IMR-90 (cell line): ENCODE results near the gene DEFB131A. TPM values are rescaled to one million over a fixed set of nuclear protein-coding genes. Genes with fewer than 3 reads are reported as not detected.
"Not testable (repeated sequence)": the region's sequence is repeated elsewhere in the genome, so short reads cannot be mapped to it uniquely, and the experiment has no call there.

Experiments used
- ATAC-seq: fragments of 200-7000 bp; cut with Tn5 transposase; 2 replicates; pipeline ENCODE4 v1.9.1; 2020; ENCODE audit warnings: low read depth, mild to moderate bottlenecking, moderate library complexity
- BruUV-seq: library from RNA; stranded (reverse); fragments of 400-500 nt; replicated peaks from 2 replicates; lab custom pipeline; 2021; lab: Mats Ljungman, UMichigan
- CTCF ChIA-PET: fragments of 300-600 bp; formaldehyde crosslinking; extraction: SDS; loops from one replicate; lab custom pipeline; 2021; ENCODE audit warnings: antibody characterized with exemption; lab: Yijun Ruan, JAX
- POLR2A ChIA-PET: fragments of 300-600 bp; sonication (Branson Sonifier 250); formaldehyde crosslinking; loops from one replicate; lab custom pipeline; 2022; ENCODE audit warnings: antibody characterized with exemption; ENCODE audit not compliant: unreplicated experiment; lab: Charles Lee
- DNase-seq: peaks from one replicate; pipeline ENCODE4 v3.0.0; 2013
- H2AFZ ChIP-seq: replicated peaks from 2 replicates; pipeline ENCODE3; 2013; ENCODE audit warnings: low read length, mild to moderate bottlenecking; ENCODE audit not compliant: poor library complexity
- H2AK5ac ChIP-seq: 2 replicates; pipeline ENCODE4 v1.6.1; 2013; ENCODE audit warnings: low read depth, low read length, inconsistent platforms
- H2AK9ac ChIP-seq: replicated peaks from 2 replicates; pipeline ENCODE3; 2013; ENCODE audit warnings: mild to moderate bottlenecking, low read depth, low read length, moderate library complexity; ENCODE audit not compliant: poor library complexity
- H2BK120ac ChIP-seq: 2 replicates; pipeline ENCODE4 v1.6.1; 2013; ENCODE audit warnings: low read depth, low read length, inconsistent platforms
- H2BK15ac ChIP-seq: 3 replicates; pipeline ENCODE4 v1.6.1; 2013; ENCODE audit warnings: low read depth, low read length, inconsistent platforms
- H2BK20ac ChIP-seq: 2 replicates; pipeline ENCODE4 v1.6.1; 2013; ENCODE audit warnings: low read depth, mild to moderate bottlenecking, inconsistent platforms, low read length, moderate library complexity
- H2BK5ac ChIP-seq: 2 replicates; pipeline ENCODE4 v1.6.1; 2013; ENCODE audit warnings: mild to moderate bottlenecking, low read depth, low read length, inconsistent platforms; ENCODE audit not compliant: poor library complexity, severe bottlenecking
- H3K14ac ChIP-seq: replicated peaks from 2 replicates; pipeline ENCODE4 v1.6.1; 2013; ENCODE audit warnings: low read depth, low read length, inconsistent platforms
- H3K18ac ChIP-seq: 2 replicates; pipeline ENCODE4 v1.6.1; 2013; ENCODE audit warnings: low read depth, low read length, control low read depth
- H3K23ac ChIP-seq: 2 replicates; pipeline ENCODE4 v1.6.1; 2013; ENCODE audit warnings: low read depth, low read length, inconsistent platforms
- H3K27ac ChIP-seq: 2 replicates; pipeline ENCODE4 v1.5.1; 2013; ENCODE audit warnings: mild to moderate bottlenecking, control low read depth, low read length; ENCODE audit not compliant: insufficient read depth
- H3K27me3 ChIP-seq: 2 replicates; pipeline ENCODE4 v1.6.1; 2013; ENCODE audit warnings: low read length; ENCODE audit not compliant: control insufficient read depth, insufficient read depth
- H3K36me3 ChIP-seq: 2 replicates; pipeline ENCODE4 v1.6.1; 2013; ENCODE audit warnings: low read length, mixed read lengths; ENCODE audit not compliant: control insufficient read depth, insufficient read depth
- H3K4ac ChIP-seq: 2 replicates; pipeline ENCODE4 v1.6.1; 2013; ENCODE audit warnings: low read depth, low read length, inconsistent platforms
- H3K4me1 ChIP-seq: 2 replicates; pipeline ENCODE4 v1.6.1; 2013; ENCODE audit warnings: low read length, mixed read lengths; ENCODE audit not compliant: control insufficient read depth, insufficient read depth
- H3K4me2 ChIP-seq: 2 replicates; pipeline ENCODE4 v1.6.1; 2013; ENCODE audit warnings: low read depth, mild to moderate bottlenecking, control low read depth, low read length, moderate library complexity
- H3K4me3 ChIP-seq: 2 replicates; pipeline ENCODE4 v1.5.1; 2013; ENCODE audit warnings: low read depth, mild to moderate bottlenecking, control low read depth, low read length, moderate library complexity; ENCODE audit not compliant: insufficient read depth
- H3K56ac ChIP-seq: 2 replicates; pipeline ENCODE4 v1.6.1; 2013; ENCODE audit warnings: low read length, inconsistent platforms; ENCODE audit not compliant: insufficient read depth; ENCODE audit errors: extremely low read depth
- H3K79me1 ChIP-seq, 2 experiments: 2 replicates each; pipeline ENCODE4 v1.6.1; 2013; ENCODE audit warnings: low read length in 2 of 2, inconsistent platforms in 1 of 2, low read depth in 1 of 2
- H3K9ac ChIP-seq: 2 replicates; pipeline ENCODE4 v1.6.1; 2013; ENCODE audit warnings: low read depth, low read length, control low read depth
- H3K9me1 ChIP-seq: 2 replicates; pipeline ENCODE4 v1.6.1; 2013; ENCODE audit warnings: low read length, inconsistent platforms; ENCODE audit not compliant: insufficient read depth
- H3K9me3 ChIP-seq: 2 replicates; pipeline ENCODE4 v1.6.1; 2013; ENCODE audit warnings: low read length; ENCODE audit not compliant: control insufficient read depth, insufficient read depth
- H4K20me1 ChIP-seq: 2 replicates; pipeline ENCODE4 v1.6.1; 2013; ENCODE audit warnings: low read length, inconsistent platforms; ENCODE audit not compliant: insufficient read depth
- H4K5ac ChIP-seq: 2 replicates; pipeline ENCODE4 v1.6.1; 2013; ENCODE audit warnings: mild to moderate bottlenecking, low read depth, low read length, control low read depth
- H4K8ac ChIP-seq, 2 experiments: 2 replicates each; pipeline ENCODE4 v1.6.1; 2013; ENCODE audit warnings: low read depth in 2 of 2, low read length in 2 of 2, control low read depth in 1 of 2, inconsistent platforms in 1 of 2
- H4K91ac ChIP-seq: 2 replicates; pipeline ENCODE4 v1.6.1; 2013; ENCODE audit warnings: low read depth, low read length, inconsistent platforms; ENCODE audit not compliant: insufficient read depth
- WGBS, 2 experiments: methylation state at CpG; one replicate each; pipeline versions ENCODE4 v1.1.5 to v1.1.7; 2013; ENCODE audit warnings: missing lambda C conversion rate in 2 of 2; ENCODE audit not compliant: insufficient read length in 1 of 2; ENCODE audit errors: extremely low coverage in 2 of 2; 5-methylcytosine and 5-hydroxymethylcytosine counted together
- dilution Hi-C: fragments of 300-500 bp; cut with HindIII; formaldehyde crosslinking; loops from one replicate; pipeline ENCODE4 v1.14.3; 2018; ENCODE audit warnings: low sequenced_read_pairs; ENCODE audit not compliant: unreplicated experiment
- in situ Hi-C: fragments of 300-500 bp; cut with MboI; formaldehyde crosslinking; loops from 3 replicates; pipeline ENCODE4 v1.14.3; 2019; ENCODE audit warnings: low sequenced_read_pairs, inconsistent platforms, mixed read lengths
- intact Hi-C: fragments of 100-400 bp; cut with micrococcal nuclease; formaldehyde crosslinking; loops from 2 replicates; pipeline ENCODE4 v1.10.0; 2022
- polyA plus RNA-seq, 3 experiments: library from polyadenylated mRNA; depleted of rRNA; stranded (reverse); fragments of >200 nt; gene quantifications; 2 replicates each; pipeline ENCODE4 v1.2.3, GENCODE V29; 2012; ENCODE audit warnings: low replicate concordance in 1 of 3
- total RNA-seq: library from RNA; depleted of rRNA; stranded (reverse); fragments of >200 nt; gene quantifications from 2 replicates; pipeline ENCODE4 v1.2.3, GENCODE V29; 2012

Gene DEFB131A
- total and polyA plus RNA-seq, 2 of the 4 experiments (the other 2 are of a cell fraction) = not detected

- H2AK9ac ChIP-seq, dilution Hi-C loops, in situ Hi-C loops, H3K79me1 ChIP-seq, H3K9me3 ChIP-seq, H3K4ac ChIP-seq, H4K91ac ChIP-seq, H3K4me2 ChIP-seq, H3K23ac ChIP-seq, ATAC-seq, H3K56ac ChIP-seq, DNase-seq, BruUV-seq, H3K18ac ChIP-seq, H2BK20ac ChIP-seq, H3K9me1 ChIP-seq, H3K14ac ChIP-seq, H2AK5ac ChIP-seq, H3K4me3 ChIP-seq, H2AFZ ChIP-seq, POLR2A ChIA-PET, H3K27me3 ChIP-seq, H3K27ac ChIP-seq, CTCF ChIA-PET, H4K8ac ChIP-seq, H2BK15ac ChIP-seq, H2BK120ac ChIP-seq, H4K5ac ChIP-seq, H4K20me1 ChIP-seq, H3K4me1 ChIP-seq, H2BK5ac ChIP-seq, H3K36me3 ChIP-seq, intact Hi-C loops, H3K9ac ChIP-seq: not testable (repeated sequence)
- no CpG with 5 or more reads among the region's 4 CpGs for WGBS, 2 experiments
Measured at GRCh38 chr4:9442355-9442754, 1.9 kb upstream of the DEFB131A start.

- H3K27ac ChIP-seq, H2AK5ac ChIP-seq, H4K8ac ChIP-seq, intact Hi-C loops, H2BK15ac ChIP-seq, H3K9me3 ChIP-seq, H3K18ac ChIP-seq, in situ Hi-C loops, H3K27me3 ChIP-seq, H2BK120ac ChIP-seq, H3K9me1 ChIP-seq, H2AK9ac ChIP-seq, H4K20me1 ChIP-seq, dilution Hi-C loops, ATAC-seq, H3K4me1 ChIP-seq, H3K4me3 ChIP-seq, POLR2A ChIA-PET, H2BK20ac ChIP-seq, H3K56ac ChIP-seq, H4K5ac ChIP-seq, H3K23ac ChIP-seq, H4K91ac ChIP-seq, H2BK5ac ChIP-seq, H2AFZ ChIP-seq, H3K9ac ChIP-seq, H3K4ac ChIP-seq, H3K14ac ChIP-seq, H3K4me2 ChIP-seq, CTCF ChIA-PET, DNase-seq, BruUV-seq, H3K79me1 ChIP-seq, H3K36me3 ChIP-seq: not testable (repeated sequence)
- no CpG with 5 or more reads among the region's 6 CpGs for WGBS, 2 experiments
Measured at GRCh38 chr4:9444681-9445080, 467 bp downstream of the DEFB131A start.
